ENCODE measurements around the gene IPMK. TPM values are rescaled to one million over a fixed set of nuclear protein-coding genes. Genes with fewer than 3 reads are reported as not detected.
"Not testable (repeated sequence)": the region's sequence is repeated elsewhere in the genome, so short reads cannot be mapped to it uniquely, and the experiment has no call there.

The IPMK gene
- total RNA-seq, 2 experiments from 2014 or later = 5.6 to 9.5 TPM

- intact Hi-C loops (cut with micrococcal nuclease; ENCODE audit: unreplicated experiment) = no loop called here
- Histone ChIP-seq H3K9me2 (ENCODE audit: insufficient read depth, low read length) (no peaks in the 10 kb centered on the region), H3K36me3 (ENCODE audit: insufficient read depth, low read length) (peaks cover 26% of the 10 kb centered on the region; the same call in 1 of the 2 replicates), H3K4me1 (ENCODE audit: insufficient read depth, low read length, poor library complexity, severe bottlenecking) (no peaks in the 10 kb centered on the region), H3K27ac (ENCODE audit: low read depth, low read length, poor library complexity, severe bottlenecking) (no peak overlapping the region), H4K20me1 (ENCODE audit: insufficient read depth, low read length) (no peaks in the 10 kb centered on the region), H3K9me3 (ENCODE audit: low read length) (peaks cover 4% of the 10 kb centered on the region; the same call in 1 of the 2 replicates), H3K4me3 (ENCODE audit: low read depth, low read length, poor library complexity, severe bottlenecking) (no peak overlapping the region), H2AFZ (ENCODE audit: low read length) (no peak overlapping the region), H3K4me2 (ENCODE audit: low read length) (no peak overlapping the region), H3K79me2 (ENCODE audit: insufficient read depth, low read depth, low read length) (peaks cover 20% of the 10 kb centered on the region)
- CTCF ChIA-PET (ENCODE audit: unreplicated experiment) = no interaction called here
- TF ChIP-seq EZH2phosphoT487 (IDR thresholded peaks at IDR 0.05; ENCODE audit: borderline replicate concordance, low read depth, low read length) = no peak
- TF ChIP-seq CTCF (conservative IDR thresholded peaks at IDR 0.05; ENCODE audit: low read length) = no peak
- DNase-seq (ENCODE audit: low spot score) = no peak
- no TSS peak for BruUV-seq (replicated peaks)
- POLR2A ChIA-PET = interaction anchor here (0.7 to 1.4 kb wide), 2 partner anchors 37 to 83 kb away, joined by 3 read pairs; no protein-coding TSS in a partner anchor
These were observed 14.5 kb downstream of the IPMK start for GRCh38 chr10:58253184-58253583.

GRCh38 chr10:58244666-58245065 is 23.0 kb downstream of the IPMK start:
- H3K4me1 ChIP-seq (ENCODE audit: insufficient read depth, low read length, poor library complexity, severe bottlenecking); H3K4me3 ChIP-seq (ENCODE audit: low read depth, low read length, poor library complexity, severe bottlenecking); H3K9me2 ChIP-seq (ENCODE audit: insufficient read depth, low read length); DNase-seq (ENCODE audit: low spot score); BruUV-seq (replicated peaks); POLR2A ChIA-PET; H3K9me3 ChIP-seq (ENCODE audit: low read length); H2AFZ ChIP-seq (ENCODE audit: low read length); H3K4me2 ChIP-seq (ENCODE audit: low read length); H3K27ac ChIP-seq (ENCODE audit: low read depth, low read length, poor library complexity, severe bottlenecking); H4K20me1 ChIP-seq (ENCODE audit: insufficient read depth, low read length); H3K36me3 ChIP-seq (ENCODE audit: insufficient read depth, low read length); CTCF ChIA-PET (ENCODE audit: unreplicated experiment); intact Hi-C loops (cut with micrococcal nuclease; ENCODE audit: unreplicated experiment): not testable (repeated sequence)
- peaks cover 23% of the 10 kb centered on the region; the same call in 1 of the 2 replicates for H3K79me2 ChIP-seq (ENCODE audit: insufficient read depth, low read depth, low read length)

DNA sequence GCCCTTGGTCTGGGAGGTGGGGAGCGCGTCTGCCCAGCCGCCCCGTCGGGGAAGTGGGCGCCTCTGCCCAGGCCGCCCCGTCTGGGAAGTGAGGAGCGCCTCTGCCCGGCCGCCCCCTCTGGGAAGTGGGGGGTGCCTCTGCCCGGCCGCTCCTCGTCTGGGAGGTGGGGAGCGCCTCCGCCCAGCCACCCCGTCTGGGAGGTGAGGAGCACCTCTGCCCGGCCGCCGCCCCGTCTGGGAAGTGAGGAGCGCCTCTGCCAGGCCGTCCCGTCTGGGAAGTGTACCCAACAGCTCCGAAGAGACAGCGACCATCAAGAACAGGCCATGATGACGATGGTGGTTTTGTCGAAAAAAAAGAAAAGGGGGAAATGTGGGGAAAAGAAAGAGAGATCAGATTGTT is 23.5 kb downstream of the IPMK start:
- CTCF ChIA-PET (ENCODE audit: unreplicated experiment); H3K9me3 ChIP-seq (ENCODE audit: low read length); H4K20me1 ChIP-seq (ENCODE audit: insufficient read depth, low read length); H3K4me1 ChIP-seq (ENCODE audit: insufficient read depth, low read length, poor library complexity, severe bottlenecking); H3K4me3 ChIP-seq (ENCODE audit: low read depth, low read length, poor library complexity, severe bottlenecking); H3K27ac ChIP-seq (ENCODE audit: low read depth, low read length, poor library complexity, severe bottlenecking); BruUV-seq (replicated peaks); H3K36me3 ChIP-seq (ENCODE audit: insufficient read depth, low read length); H2AFZ ChIP-seq (ENCODE audit: low read length); intact Hi-C loops (cut with micrococcal nuclease; ENCODE audit: unreplicated experiment); DNase-seq (ENCODE audit: low spot score); H3K9me2 ChIP-seq (ENCODE audit: insufficient read depth, low read length); POLR2A ChIA-PET; H3K4me2 ChIP-seq (ENCODE audit: low read length): not testable (repeated sequence)
- H3K79me2 ChIP-seq (ENCODE audit: insufficient read depth, low read depth, low read length) = peaks cover 27% of the 10 kb centered on the region; the same call in 1 of the 2 replicates

DNA sequence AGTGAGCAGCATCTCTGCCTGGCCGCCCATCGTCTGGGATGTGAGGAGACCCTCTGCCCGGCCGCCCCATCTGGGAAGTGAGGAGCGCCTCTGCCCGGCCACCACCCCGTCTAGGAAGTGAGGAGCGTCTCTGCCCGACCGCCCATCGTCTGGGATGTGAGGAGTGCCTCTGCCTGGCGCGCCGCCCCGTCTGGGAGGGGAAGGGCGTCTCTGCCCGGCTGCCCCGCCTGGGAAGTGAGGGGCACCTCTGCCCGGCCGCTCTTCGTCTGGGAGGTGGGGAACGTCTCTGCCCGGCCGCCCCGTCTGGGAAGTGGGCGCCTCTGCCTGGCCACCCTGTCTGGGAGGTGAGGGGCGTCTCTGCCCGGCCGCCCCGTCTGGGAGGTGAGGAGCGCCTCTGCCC is 23.9 kb downstream of the IPMK start:
- H3K79me2 ChIP-seq (ENCODE audit: insufficient read depth, low read depth, low read length) = peaks cover 31% of the 10 kb centered on the region; the same call in 1 of the 2 replicates

More for the DNA sequence above, 23.9 kb downstream of the IPMK start:
- CTCF ChIA-PET (ENCODE audit: unreplicated experiment); H2AFZ ChIP-seq (ENCODE audit: low read length); BruUV-seq (replicated peaks); intact Hi-C loops (cut with micrococcal nuclease; ENCODE audit: unreplicated experiment); H3K4me3 ChIP-seq (ENCODE audit: low read depth, low read length, poor library complexity, severe bottlenecking); H3K9me2 ChIP-seq (ENCODE audit: insufficient read depth, low read length); H3K9me3 ChIP-seq (ENCODE audit: low read length); H3K36me3 ChIP-seq (ENCODE audit: insufficient read depth, low read length); H3K4me2 ChIP-seq (ENCODE audit: low read length); H3K4me1 ChIP-seq (ENCODE audit: insufficient read depth, low read length, poor library complexity, severe bottlenecking); DNase-seq (ENCODE audit: low spot score); POLR2A ChIA-PET; H3K27ac ChIP-seq (ENCODE audit: low read depth, low read length, poor library complexity, severe bottlenecking); H4K20me1 ChIP-seq (ENCODE audit: insufficient read depth, low read length): not testable (repeated sequence)
